ENCODE results near the gene MRPL48. TPM values are rescaled to one million over a fixed set of nuclear protein-coding genes. Genes with fewer than 3 reads are reported as not detected.

Gene MRPL48
- total RNA-seq, 4 donors from 2014 or later, result 4.3 to 25.3 (median 21.1) TPM

- no peak for DNase-seq (ENCODE audit: low spot score in 2 of 2)
- Histone ChIP-seq H3K9me3 (no peaks in the 10 kb centered on the region), H3K4me3 (no peak overlapping the region), H3K27me3 (no peaks in the 10 kb centered on the region), H3K4me1 (peaks cover 0 to 10% (median 2%) of the 10 kb centered on the region in 4 donors), H3K36me3 (peaks cover 0 to 25% (median 4%) of the 10 kb centered on the region in 3 donors), H3K27ac (no peak overlapping the region)
- TF ChIP-seq CTCF (IDR thresholded peaks at IDR 0.05), result no peak
- TF ChIP-seq EP300 (IDR thresholded peaks at IDR 0.05), result no peak
- no peak for TF ChIP-seq POLR2A (IDR thresholded peaks at IDR 0.05)
- 55 to 58% methylated on average over 4 of the region's 4 CpGs for WGBS, 2 donors
Measured at GRCh38 chr11:73800276-73800806, 12.7 kb downstream of the MRPL48 start.

- Histone ChIP-seq H3K4me1 (peaks cover 0 to 10% (median 2%) of the 10 kb centered on the region in 4 donors), H3K36me3 (peaks cover 0 to 28% (median 4%) of the 10 kb centered on the region in 3 donors), H3K27me3 (no peaks in the 10 kb centered on the region), H3K27ac (no peak overlapping the region), H3K9me3 (no peaks in the 10 kb centered on the region), H3K4me3 (no peak overlapping the region)
- no peak for DNase-seq (ENCODE audit: low spot score in 2 of 2)
- TF ChIP-seq CTCF (IDR thresholded peaks at IDR 0.05) (no peak), POLR2A (IDR thresholded peaks at IDR 0.05) (no peak), EP300 (IDR thresholded peaks at IDR 0.05) (no peak)
- 63 to 67% methylated on average over 1 of the region's 1 CpG for WGBS, 2 donors
Measured at GRCh38 chr11:73801136-73801535, 13.5 kb downstream of the MRPL48 start.

- Histone ChIP-seq H3K36me3 (peaks cover 0 to 32% (median 0%) of the 10 kb centered on the region in 3 donors), H3K4me3 (no peak overlapping the region), H3K9me3 (no peaks in the 10 kb centered on the region), H3K27me3 (no peaks in the 10 kb centered on the region), H3K27ac (no peak overlapping the region), H3K4me1 (peaks cover 0 to 4% (median 0%) of the 10 kb centered on the region in 4 donors)
- no peak for DNase-seq (ENCODE audit: low spot score in 2 of 2)
- TF ChIP-seq CTCF (IDR thresholded peaks at IDR 0.05), result no peak
- TF ChIP-seq EP300 (IDR thresholded peaks at IDR 0.05), result no peak
- TF ChIP-seq POLR2A (IDR thresholded peaks at IDR 0.05), result no peak
Measured at GRCh38 chr11:73804712-73805111, 17.0 kb downstream of the MRPL48 start.

- H3K9me3 ChIP-seq, result no peaks in the 10 kb centered on the region
- peaks cover 0 to 32% (median 0%) of the 10 kb centered on the region in 3 donors for H3K36me3 ChIP-seq
- TF ChIP-seq EP300 (IDR thresholded peaks at IDR 0.05) (no peak), CTCF (IDR thresholded peaks at IDR 0.05) (no peak), POLR2A (IDR thresholded peaks at IDR 0.05) (no peak)
- H3K4me1 ChIP-seq, result peaks cover 0 to 4% (median 0%) of the 10 kb centered on the region in 4 donors
- H3K27me3 ChIP-seq, result no peaks in the 10 kb centered on the region
- WGBS, 2 donors, result 79 to 93% methylated on average over 1 of the region's 1 CpG
- no peak overlapping the region for H3K4me3 ChIP-seq
- no peak overlapping the region for H3K27ac ChIP-seq
- DNase-seq (ENCODE audit: low spot score in 2 of 2), result no peak
Measured at GRCh38 chr11:73808052-73808451, 20.4 kb downstream of the MRPL48 start.

GRCh38 chr11:73810637-73811036 lies 23.0 kb downstream of the MRPL48 start:
- no peak for TF ChIP-seq POLR2A (IDR thresholded peaks at IDR 0.05)
- H3K27ac ChIP-seq, result no peak overlapping the region
- H3K36me3 ChIP-seq, result peaks cover 0 to 30% (median 0%) of the 10 kb centered on the region in 3 donors
- H3K4me1 ChIP-seq, result no peaks in the 10 kb centered on the region
- no peaks in the 10 kb centered on the region for H3K27me3 ChIP-seq
- H3K9me3 ChIP-seq, result no peaks in the 10 kb centered on the region
- DNase-seq (ENCODE audit: low spot score in 2 of 2), result no peak
- no peak overlapping the region for H3K4me3 ChIP-seq
- WGBS, 2 donors, result 52 to 86% methylated on average over 1 of the region's 1 CpG
